ENCODE measurements around the gene GPC2.
"Not testable (repeated sequence)": the region's sequence is repeated elsewhere in the genome, so short reads cannot be mapped to it uniquely, and the experiment has no call there.

Gene GPC2

GRCh38 chr7:100220586-100221230 is 43.5 kb upstream of the GPC2 start:
- no peak for DNase-seq (ENCODE audit: low read depth)
- TF ChIP-seq POLR2A (IDR thresholded peaks at IDR 0.05; ENCODE audit: extremely low read depth, insufficient read length) (no peak), MAX (IDR thresholded peaks at IDR 0.05; ENCODE audit: low read depth, low read length) (no peak), CTCF (IDR thresholded peaks at IDR 0.05; ENCODE audit: low read depth, low read length) (no peak), MYC (IDR thresholded peaks at IDR 0.05; ENCODE audit: low read depth, low read length) (no peak)
- no peak overlapping the region for H3K4me3 ChIP-seq (ENCODE audit: low read depth, low read length)

GRCh38 chr7:100219801-100220585 is 42.8 kb upstream of the GPC2 start, which contains the start of gene PVRIG:
Gene PVRIG (plus strand): TSS chr7:100219949. CDS start chr7:100219971, 22 bp downstream.
- H3K4me3 ChIP-seq (ENCODE audit: low read depth, low read length); DNase-seq (ENCODE audit: low read depth): not testable (repeated sequence)

DNA sequence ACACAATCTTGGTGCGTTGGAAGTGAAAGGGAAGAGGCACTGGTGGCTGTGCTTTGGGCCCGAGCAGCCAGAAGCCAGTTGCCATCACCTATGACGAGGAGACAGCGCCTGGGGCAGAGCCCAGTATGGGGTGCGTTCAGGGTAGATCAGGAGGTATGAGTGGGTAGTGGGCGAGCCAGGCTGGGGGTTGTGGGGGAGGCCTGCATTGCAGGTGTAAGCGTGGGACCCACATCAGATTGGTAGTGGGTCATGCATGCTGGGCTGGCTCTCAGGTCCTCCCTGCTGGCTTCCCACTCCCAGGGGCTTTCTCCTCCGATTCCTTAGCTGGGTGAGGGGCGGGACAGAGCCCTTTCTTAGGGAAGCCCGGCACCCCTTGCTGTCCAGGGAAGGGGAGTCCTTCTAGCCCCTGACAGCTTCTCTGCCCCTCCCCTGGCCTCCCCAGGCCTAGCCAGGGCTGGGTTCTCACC is 42.1 kb upstream of the GPC2 start:
- TF ChIP-seq MAX (IDR thresholded peaks at IDR 0.05; ENCODE audit: low read depth, low read length) (no peak), MYC (IDR thresholded peaks at IDR 0.05; ENCODE audit: low read depth, low read length) (no peak), POLR2A (IDR thresholded peaks at IDR 0.05; ENCODE audit: extremely low read depth, insufficient read length) (no peak), CTCF (IDR thresholded peaks at IDR 0.05; ENCODE audit: low read depth, low read length) (no peak)
- no peak overlapping the region for H3K4me3 ChIP-seq (ENCODE audit: low read depth, low read length)
- no peak for DNase-seq (ENCODE audit: low read depth)

- DNase-seq (ENCODE audit: low read depth) = peak; percentile 60
- peak; percentile 58 for TF ChIP-seq CTCF (IDR thresholded peaks at IDR 0.05; ENCODE audit: low read depth, low read length)
Measured at GRCh38 chr7:100217934-100218333, 40.8 kb upstream of the GPC2 start.

DNA sequence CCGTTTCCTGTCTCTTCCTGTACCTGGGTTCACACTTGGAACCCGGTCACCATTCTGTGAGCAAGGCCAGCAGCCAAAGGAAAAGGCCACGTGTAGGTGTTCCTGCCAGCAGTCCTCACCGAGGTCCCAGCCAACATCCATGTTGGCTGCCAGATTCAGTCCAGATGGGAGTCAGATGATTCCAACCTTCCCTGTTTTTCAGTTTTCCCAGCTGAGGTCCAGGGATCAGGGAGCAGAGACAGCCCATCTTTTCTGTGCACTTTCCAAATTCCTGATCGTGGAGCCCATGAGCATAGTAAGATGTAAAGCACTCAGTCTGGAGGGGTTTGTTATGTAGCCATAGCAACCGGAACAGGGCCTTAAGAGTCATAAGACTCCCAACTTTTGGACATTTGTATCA is 38.7 kb upstream of the GPC2 start:
- no peak overlapping the region for H3K4me3 ChIP-seq (ENCODE audit: low read depth, low read length)
- TF ChIP-seq MYC (IDR thresholded peaks at IDR 0.05; ENCODE audit: low read depth, low read length) (no peak), CTCF (IDR thresholded peaks at IDR 0.05; ENCODE audit: low read depth, low read length) (no peak), POLR2A (IDR thresholded peaks at IDR 0.05; ENCODE audit: extremely low read depth, insufficient read length) (no peak)
- DNase-seq (ENCODE audit: low read depth) = no peak

More at GRCh38 chr7:100217934-100218333, 40.8 kb upstream of the GPC2 start:
- H3K4me3 ChIP-seq (ENCODE audit: low read depth, low read length) = not testable (repeated sequence)

- H3K4me3 ChIP-seq (ENCODE audit: low read depth, low read length) = not testable (repeated sequence)
Measured at GRCh38 chr7:100214356-100214755, 37.2 kb upstream of the GPC2 start.

DNA sequence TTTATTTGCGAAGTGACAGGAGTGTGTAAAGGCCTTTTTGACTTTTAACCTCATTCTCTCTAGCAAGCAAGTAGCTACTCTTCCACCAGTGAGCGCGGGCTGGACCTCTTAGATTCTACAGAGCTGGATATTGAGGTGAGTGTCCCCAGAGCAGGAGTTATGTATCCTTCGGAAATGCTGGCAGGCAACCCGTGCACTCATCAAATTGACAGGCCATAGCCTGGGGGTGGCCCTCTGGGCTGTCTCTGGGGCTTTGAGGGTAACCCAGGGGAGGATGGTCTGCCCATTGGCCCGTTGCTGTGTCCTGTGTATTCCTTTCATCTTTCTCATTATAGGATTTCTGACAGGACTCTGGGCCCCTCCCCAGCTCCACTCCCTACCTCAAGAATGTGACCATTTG is 36.5 kb upstream of the GPC2 start:
- DNase-seq (ENCODE audit: low read depth) = no peak

More at GRCh38 chr7:100214356-100214755, 37.2 kb upstream of the GPC2 start:
- not testable (repeated sequence) for DNase-seq (ENCODE audit: low read depth)

More for the DNA sequence above, 36.5 kb upstream of the GPC2 start:
- TF ChIP-seq MAX (IDR thresholded peaks at IDR 0.05; ENCODE audit: low read depth, low read length) (no peak), MYC (IDR thresholded peaks at IDR 0.05; ENCODE audit: low read depth, low read length) (no peak), CTCF (IDR thresholded peaks at IDR 0.05; ENCODE audit: low read depth, low read length) (no peak), POLR2A (IDR thresholded peaks at IDR 0.05; ENCODE audit: extremely low read depth, insufficient read length) (no peak)
- H3K4me3 ChIP-seq (ENCODE audit: low read depth, low read length) = no peak overlapping the region
